Bone marrow (tissue), 2 donors: Measurements from ENCODE around the gene SH3BP4.

ENCODE experiments used
- DNase-seq, 2 donors: peaks; one replicate each; lab custom pipeline; 2025; lab: John Stamatoyannopoulos, UW

SH3BP4 gene

GRCh38 chr2:234945339-234945873 is 6.4 kb upstream of the SH3BP4 start:
- DNase-seq: no peak

GRCh38 chr2:234947556-234947955 is 4.3 kb upstream of the SH3BP4 start:
- DNase-seq: no peak

GRCh38 chr2:234949762-234950434 is 1.9 kb upstream of the SH3BP4 start:
- DNase-seq: no peak

GRCh38 chr2:234950435-234950729 is 1.4 kb upstream of the SH3BP4 start:
- DNase-seq: no peak

GRCh38 chr2:234950730-234951663 is 820 bp upstream of the SH3BP4 start:
- no peak for DNase-seq

- no peak for DNase-seq
Measured at GRCh38 chr2:234952270-234953115, 676 bp downstream of the SH3BP4 start.

- no peak for DNase-seq
Measured at GRCh38 chr2:234953116-234954031, 1.6 kb downstream of the SH3BP4 start.

GRCh38 chr2:234954551-234954992 is 2.8 kb downstream of the SH3BP4 start:
- no peak for DNase-seq

- no peak for DNase-seq
Measured at GRCh38 chr2:234955091-234955591, 3.3 kb downstream of the SH3BP4 start.

GRCh38 chr2:234955971-234956509 is 4.2 kb downstream of the SH3BP4 start:
- DNase-seq: no peak

GRCh38 chr2:234957834-234958135 is 6.0 kb downstream of the SH3BP4 start:
- no peak for DNase-seq

GRCh38 chr2:234958311-234958710 is 6.5 kb downstream of the SH3BP4 start:
- no peak for DNase-seq

- no peak for DNase-seq
Measured at GRCh38 chr2:234958746-234959395, 7.1 kb downstream of the SH3BP4 start.

- no peak for DNase-seq
Measured at GRCh38 chr2:234960175-234961088, 8.6 kb downstream of the SH3BP4 start.

GRCh38 chr2:234961784-234962183 is 10.0 kb downstream of the SH3BP4 start:
- DNase-seq: no peak

GRCh38 chr2:234963773-234964615 is 12.2 kb downstream of the SH3BP4 start:
- no peak for DNase-seq

GRCh38 chr2:234964631-234965461 is 13.0 kb downstream of the SH3BP4 start:
- no peak for DNase-seq
